Astrocyte of the spinal cord (primary cell): ENCODE measurements around the gene ZNF71.

Experiments
- DNase-seq: peaks from one replicate; pipeline ENCODE4 v3.0.0; 2011; ENCODE audit warnings: low read depth, low spot score
- H3K4me3 ChIP-seq: 2 replicates; pipeline ENCODE4 v1.5.1; 2011; ENCODE audit warnings: low read depth, mild to moderate bottlenecking, low read length, moderate library complexity
- CTCF ChIP-seq: IDR thresholded peaks from 2 replicates; pipeline ENCODE4 v1.5.1; 2012; ENCODE audit warnings: low read depth, mild to moderate bottlenecking, low read length, inconsistent platforms
- in situ Hi-C: cut with HindIII; loops from 2 replicates; pipeline ENCODE4 v1.10.0; 2017; ENCODE audit warnings: low sequenced_read_pairs

Gene ZNF71

GRCh38 chr19:56601375-56601774 is 6.3 kb downstream of the ZNF71 start:
- DNase-seq = no peak
- in situ Hi-C loops = no loop called here
- H3K4me3 ChIP-seq = no peak overlapping the region
- no peak for TF ChIP-seq CTCF

- TF ChIP-seq CTCF = no peak
- in situ Hi-C loops = no loop called here
- DNase-seq = no peak
- no peak overlapping the region for H3K4me3 ChIP-seq
These were observed 8.7 kb downstream of the ZNF71 start for GRCh38 chr19:56603829-56604228.

- in situ Hi-C loops = no loop called here
- DNase-seq = no peak
- TF ChIP-seq CTCF = no peak
- no peak overlapping the region for H3K4me3 ChIP-seq
These were observed 13.3 kb downstream of the ZNF71 start for GRCh38 chr19:56608274-56608964.

GRCh38 chr19:56611288-56611687 is 16.2 kb downstream of the ZNF71 start:
- in situ Hi-C loops = no loop called here
- DNase-seq = no peak
- no peak overlapping the region for H3K4me3 ChIP-seq
- TF ChIP-seq CTCF = no peak

GRCh38 chr19:56612737-56613136 is 17.6 kb downstream of the ZNF71 start:
- no peak for DNase-seq
- in situ Hi-C loops = no loop called here
- TF ChIP-seq CTCF = no peak
- H3K4me3 ChIP-seq = no peak overlapping the region

GRCh38 chr19:56613639-56614038 is 18.5 kb downstream of the ZNF71 start:
- no peak for DNase-seq
- no peak overlapping the region for H3K4me3 ChIP-seq
- no peak for TF ChIP-seq CTCF
- in situ Hi-C loops = no loop called here
